AG09319 (cell line): Measurements from ENCODE around the gene KRT3.

Source experiments
- DNase-seq: peaks from one replicate; pipeline ENCODE4 v3.0.0-alpha.2; 2010; ENCODE audit warnings: low read depth; ENCODE audit errors: extremely low read depth
- TF ChIP-seq, protein P1 (sequence below): IDR thresholded peaks from 2 replicates; pipeline ENCODE4 v1.5.1; 2011; ENCODE audit warnings: low read depth, mild to moderate bottlenecking, inconsistent platforms, low read length, moderate library complexity

Gene KRT3

DNA sequence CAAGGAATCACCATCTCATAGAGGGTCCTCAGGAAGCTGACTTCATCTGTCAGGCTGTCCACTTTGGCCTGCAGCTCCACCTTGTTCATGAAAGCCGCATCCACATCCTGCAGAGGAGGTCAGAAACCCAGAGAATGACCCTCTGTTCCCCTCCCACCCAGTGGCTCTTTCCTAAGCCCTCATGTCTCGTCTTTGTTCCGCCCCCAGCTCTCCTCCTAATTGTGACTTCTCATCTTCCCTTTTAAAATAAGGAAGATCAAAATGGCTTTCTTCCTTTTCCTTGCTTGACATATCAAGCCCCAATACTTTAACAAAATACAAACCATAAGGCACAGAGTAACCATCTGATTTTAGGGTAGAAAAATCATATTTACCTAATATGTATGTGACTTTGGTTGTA is 23.1 kb downstream of the KRT3 start:
- TF ChIP-seq, protein P1, sequence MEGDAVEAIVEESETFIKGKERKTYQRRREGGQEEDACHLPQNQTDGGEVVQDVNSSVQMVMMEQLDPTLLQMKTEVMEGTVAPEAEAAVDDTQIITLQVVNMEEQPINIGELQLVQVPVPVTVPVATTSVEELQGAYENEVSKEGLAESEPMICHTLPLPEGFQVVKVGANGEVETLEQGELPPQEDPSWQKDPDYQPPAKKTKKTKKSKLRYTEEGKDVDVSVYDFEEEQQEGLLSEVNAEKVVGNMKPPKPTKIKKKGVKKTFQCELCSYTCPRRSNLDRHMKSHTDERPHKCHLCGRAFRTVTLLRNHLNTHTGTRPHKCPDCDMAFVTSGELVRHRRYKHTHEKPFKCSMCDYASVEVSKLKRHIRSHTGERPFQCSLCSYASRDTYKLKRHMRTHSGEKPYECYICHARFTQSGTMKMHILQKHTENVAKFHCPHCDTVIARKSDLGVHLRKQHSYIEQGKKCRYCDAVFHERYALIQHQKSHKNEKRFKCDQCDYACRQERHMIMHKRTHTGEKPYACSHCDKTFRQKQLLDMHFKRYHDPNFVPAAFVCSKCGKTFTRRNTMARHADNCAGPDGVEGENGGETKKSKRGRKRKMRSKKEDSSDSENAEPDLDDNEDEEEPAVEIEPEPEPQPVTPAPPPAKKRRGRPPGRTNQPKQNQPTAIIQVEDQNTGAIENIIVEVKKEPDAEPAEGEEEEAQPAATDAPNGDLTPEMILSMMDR = no peak
- no peak for DNase-seq

DNA sequence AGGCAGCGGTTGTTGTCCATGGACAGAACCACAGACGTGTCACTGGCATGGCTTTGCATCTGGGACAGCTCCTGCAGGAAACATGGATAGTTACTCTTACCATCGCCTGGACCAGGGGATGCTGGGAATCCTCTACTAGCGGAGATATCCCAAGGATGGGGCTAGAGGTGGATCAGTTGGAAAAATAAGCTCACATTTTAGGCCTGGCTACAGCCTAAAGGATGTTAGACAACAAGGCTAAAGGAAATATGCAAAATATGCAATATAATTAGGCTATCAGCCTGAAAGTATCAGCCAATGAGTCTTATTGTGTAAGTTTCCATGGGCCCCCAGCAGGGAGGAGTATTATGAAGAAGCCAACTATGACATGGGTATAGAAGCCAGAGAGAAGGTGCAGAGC is 23.7 kb downstream of the KRT3 start:
- DNase-seq = no peak
- TF ChIP-seq, protein P1 = no peak

DNA sequence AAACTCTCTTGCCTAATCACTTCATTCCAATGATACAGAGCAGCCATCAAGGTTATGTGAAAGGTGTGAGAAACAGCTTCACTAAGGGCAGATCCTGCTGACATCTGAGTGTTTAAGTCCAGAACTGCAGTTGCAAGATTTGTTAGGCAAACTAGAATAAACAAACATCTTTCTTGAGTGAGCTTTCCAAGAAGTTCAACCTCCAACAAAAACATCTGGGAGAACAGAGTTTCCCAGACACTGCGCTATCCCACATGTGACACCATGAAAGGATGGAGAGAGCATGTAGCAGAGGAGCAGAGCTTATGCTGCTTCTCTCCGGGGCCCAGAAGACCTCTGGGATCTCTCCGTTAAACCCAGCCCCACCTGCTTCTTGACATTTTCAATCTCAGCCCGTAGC is 24.4 kb downstream of the KRT3 start:
- TF ChIP-seq, protein P1 = no peak
- DNase-seq = no peak

DNA sequence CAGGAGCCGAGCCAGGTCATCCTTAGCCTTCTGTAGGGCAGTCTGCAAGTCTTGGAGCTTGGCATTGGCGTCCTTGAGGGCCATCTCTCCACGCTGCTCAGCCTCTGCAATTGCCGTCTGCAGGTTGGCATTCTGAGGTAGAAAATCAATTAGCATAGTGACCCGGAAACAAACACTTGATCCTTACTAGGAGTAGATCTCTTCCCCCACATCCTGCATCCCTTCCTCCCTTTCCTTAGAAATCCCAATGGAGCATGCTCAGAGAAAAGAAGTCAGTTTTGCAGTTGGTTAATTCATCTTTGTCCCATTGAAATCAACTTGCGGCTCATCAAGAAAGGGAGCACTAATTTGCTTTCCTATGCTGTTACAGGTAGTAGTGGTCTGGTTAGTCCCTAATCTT is 24.8 kb downstream of the KRT3 start:
- TF ChIP-seq, protein P1 = no peak

DNA sequence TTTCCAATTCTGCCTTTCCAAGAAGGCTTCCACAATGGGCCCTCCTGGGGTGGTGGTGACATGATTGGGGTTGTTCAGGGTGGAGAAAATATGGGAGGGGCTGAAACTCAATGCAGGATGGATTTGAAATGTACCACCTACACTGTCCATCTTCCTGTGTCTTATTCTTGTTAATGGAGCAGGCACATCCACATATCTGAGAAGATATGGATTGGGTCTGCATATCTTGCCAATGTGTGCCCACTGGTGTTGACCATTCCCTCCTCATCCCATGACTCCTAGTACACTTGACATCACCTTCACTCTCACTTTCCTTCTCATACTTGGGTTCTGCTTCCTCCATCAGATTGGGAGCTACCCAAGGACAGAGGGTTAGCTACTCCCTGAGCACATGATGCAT is 26.0 kb downstream of the KRT3 start:
- DNase-seq = no peak
- TF ChIP-seq, protein P1 = no peak

More for the DNA sequence above, 24.8 kb downstream of the KRT3 start:
- DNase-seq = no peak

DNA sequence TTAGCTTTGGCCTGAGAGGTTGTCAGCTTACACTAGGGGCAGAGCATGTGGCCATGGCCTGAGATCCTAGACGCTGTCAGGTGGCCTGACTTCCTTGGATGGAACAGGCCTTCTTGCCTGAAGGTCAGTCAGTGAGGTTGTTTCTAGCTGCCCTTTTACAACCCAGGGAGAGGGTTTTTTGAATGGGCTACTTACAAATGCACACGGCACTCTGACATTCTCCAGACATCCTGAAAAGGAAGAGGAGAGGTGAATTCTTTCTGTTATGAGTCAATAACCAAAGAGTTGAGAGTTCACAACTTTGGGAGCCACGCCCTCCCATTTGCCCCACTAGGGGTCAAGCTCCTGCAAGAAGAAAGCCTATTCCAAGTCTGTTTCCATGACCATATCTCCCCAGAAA is 26.6 kb downstream of the KRT3 start:
- no peak for DNase-seq
- TF ChIP-seq, protein P1 = no peak

DNA sequence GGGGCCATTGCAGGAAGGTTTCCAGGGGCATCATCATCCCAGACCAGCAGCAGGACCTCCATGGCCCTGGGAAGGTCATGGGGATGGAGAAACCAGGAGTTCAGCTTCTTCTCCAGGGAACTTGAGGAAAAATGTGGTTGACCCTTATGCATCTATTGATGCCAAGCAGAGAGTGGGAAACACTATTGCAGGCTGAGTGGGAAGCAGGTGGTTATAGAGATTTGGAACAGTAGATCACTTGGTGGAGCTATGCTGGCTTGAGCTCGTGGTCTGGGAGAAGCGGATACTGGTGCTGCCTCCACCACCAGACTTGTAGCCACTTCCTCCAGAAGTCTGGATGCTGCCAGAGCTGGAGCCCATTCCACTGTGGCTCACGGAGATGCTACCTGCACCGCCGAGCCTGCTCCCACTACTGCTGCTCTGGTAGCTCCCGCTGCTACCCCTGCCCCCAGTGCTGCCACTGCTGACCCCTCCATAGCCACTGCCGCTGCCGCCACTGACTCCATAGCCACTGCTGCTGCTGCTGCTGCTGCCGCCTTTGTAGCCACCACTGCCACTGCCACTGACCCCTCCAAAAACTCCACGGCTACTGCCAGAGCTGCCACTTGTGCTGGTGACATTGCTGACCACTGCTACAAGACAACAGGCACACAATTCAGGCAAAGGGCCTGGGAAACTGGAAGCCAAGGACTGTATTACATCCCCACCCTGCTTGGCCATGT is 27.3 kb downstream of the KRT3 start:
- DNase-seq = no peak
- TF ChIP-seq, protein P1 = no peak
